Kidney epithelial cell (primary cell): ENCODE data around the gene TMEM169. TPM values are rescaled to one million over a fixed set of nuclear protein-coding genes. Genes with fewer than 3 reads are reported as not detected.
A peak's percentile ranks its signal among the peaks of the same experiment; 100 is the strongest.
"Not testable (repeated sequence)": the region's sequence is repeated elsewhere in the genome, so short reads cannot be mapped to it uniquely, and the experiment has no call there.

Experiments
- DNase-seq: peaks from one replicate; pipeline ENCODE4 v3.0.0-alpha.2; 2010; ENCODE audit warnings: low read depth
- H3K27me3 ChIP-seq: 2 replicates; pipeline ENCODE4 v1.6.0; 2011; ENCODE audit warnings: low read length; ENCODE audit not compliant: control insufficient read depth, insufficient read depth
- H3K36me3 ChIP-seq: 2 replicates; pipeline ENCODE4 v1.5.1; 2011; ENCODE audit warnings: low read length; ENCODE audit not compliant: control insufficient read depth, insufficient read depth
- H3K4me3 ChIP-seq: 2 replicates; pipeline ENCODE4 v1.5.1; 2011; ENCODE audit warnings: low read depth, mild to moderate bottlenecking, control low read depth, low read length
- total RNA-seq: library from RNA; depleted of rRNA; stranded (reverse); fragments of >200 nt; gene quantifications from 2 replicates; pipeline ENCODE4 v1.2.3, GENCODE V29; 2015
- TF ChIP-seq, protein P1 (sequence below): IDR thresholded peaks from 2 replicates; pipeline ENCODE4 v1.5.1; 2011; ENCODE audit warnings: mild to moderate bottlenecking, moderate library complexity, low read length, control low read depth, inconsistent platforms; ENCODE audit not compliant: insufficient read depth, poor library complexity, severe bottlenecking

Gene TMEM169
- total RNA-seq, 1 donor from 2014 or later = 4.6 TPM

DNA sequence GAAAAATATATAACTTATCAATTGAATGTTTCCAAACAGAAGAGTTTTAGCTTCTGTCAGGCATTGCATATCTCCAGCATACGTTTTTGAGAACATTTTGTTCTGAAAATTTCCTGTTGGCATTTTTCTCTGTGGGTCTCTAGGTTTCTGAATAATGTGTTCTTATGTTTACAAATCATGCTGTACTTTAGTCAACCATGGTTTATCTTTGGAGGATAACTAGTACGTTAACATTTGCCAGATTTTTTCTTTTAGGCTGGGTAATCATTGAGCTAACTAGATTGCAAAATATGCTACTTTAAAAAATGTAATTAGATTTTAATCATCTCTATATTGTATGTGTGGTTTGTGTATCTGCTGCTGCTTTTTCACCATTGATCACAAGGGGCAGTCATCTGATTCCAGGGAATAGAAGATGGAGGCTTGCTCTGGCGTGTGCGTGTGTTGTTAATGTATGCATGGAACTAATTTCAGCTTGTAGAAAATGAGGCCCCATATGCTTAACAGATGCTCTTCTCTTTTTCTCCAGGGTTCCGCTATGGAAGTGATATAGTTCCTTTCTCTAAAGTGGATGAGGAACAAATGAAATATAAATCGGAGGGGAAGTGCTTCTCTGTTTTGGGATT lies 48.7 kb downstream of the TMEM169 start:
- DNase-seq = no peak
- no peaks in the 10 kb centered on the region for H3K27me3 ChIP-seq
- no peak overlapping the region for H3K4me3 ChIP-seq
- TF ChIP-seq, protein P1, sequence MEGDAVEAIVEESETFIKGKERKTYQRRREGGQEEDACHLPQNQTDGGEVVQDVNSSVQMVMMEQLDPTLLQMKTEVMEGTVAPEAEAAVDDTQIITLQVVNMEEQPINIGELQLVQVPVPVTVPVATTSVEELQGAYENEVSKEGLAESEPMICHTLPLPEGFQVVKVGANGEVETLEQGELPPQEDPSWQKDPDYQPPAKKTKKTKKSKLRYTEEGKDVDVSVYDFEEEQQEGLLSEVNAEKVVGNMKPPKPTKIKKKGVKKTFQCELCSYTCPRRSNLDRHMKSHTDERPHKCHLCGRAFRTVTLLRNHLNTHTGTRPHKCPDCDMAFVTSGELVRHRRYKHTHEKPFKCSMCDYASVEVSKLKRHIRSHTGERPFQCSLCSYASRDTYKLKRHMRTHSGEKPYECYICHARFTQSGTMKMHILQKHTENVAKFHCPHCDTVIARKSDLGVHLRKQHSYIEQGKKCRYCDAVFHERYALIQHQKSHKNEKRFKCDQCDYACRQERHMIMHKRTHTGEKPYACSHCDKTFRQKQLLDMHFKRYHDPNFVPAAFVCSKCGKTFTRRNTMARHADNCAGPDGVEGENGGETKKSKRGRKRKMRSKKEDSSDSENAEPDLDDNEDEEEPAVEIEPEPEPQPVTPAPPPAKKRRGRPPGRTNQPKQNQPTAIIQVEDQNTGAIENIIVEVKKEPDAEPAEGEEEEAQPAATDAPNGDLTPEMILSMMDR = no peak
- peaks cover 4% of the 10 kb centered on the region for H3K36me3 ChIP-seq

DNA sequence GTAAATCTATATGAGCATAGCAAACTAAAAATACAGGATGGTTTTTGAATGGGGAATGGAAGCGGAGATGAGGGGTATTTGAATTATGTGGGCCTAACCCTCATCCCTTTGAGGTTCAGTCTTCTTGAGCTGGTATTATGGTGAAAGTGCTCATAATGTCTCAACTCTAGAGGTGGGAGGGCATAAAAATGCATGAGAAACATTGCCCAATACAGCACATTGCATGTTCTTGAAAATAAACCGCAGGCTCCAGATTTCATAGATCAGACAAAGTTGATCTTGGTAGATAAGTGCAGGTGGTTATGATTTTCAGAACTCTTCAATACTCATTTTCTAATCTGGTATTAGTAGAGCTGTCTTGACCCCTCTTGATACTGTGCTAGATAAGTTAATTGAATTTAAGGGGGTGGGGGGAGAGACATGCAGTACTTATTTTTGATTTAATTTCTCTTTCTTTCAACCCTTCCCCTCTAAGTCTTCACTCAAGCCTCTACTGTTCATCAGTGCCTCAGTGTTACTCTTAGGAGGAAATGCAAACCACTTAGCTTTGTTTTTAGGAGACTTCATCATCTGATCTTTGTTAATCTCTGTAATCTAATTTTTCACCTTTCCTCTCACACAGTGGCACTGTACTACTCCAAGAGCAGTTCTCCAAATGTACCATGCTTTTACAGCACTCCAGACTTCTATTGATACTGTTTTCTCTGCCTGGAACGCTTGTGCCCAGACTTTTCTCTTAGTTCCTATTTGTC lies 49.6 kb downstream of the TMEM169 start:
- TF ChIP-seq, protein P1 = no peak
- Histone ChIP-seq H3K27me3 (no peaks in the 10 kb centered on the region), H3K4me3 (no peak overlapping the region), H3K36me3 (peaks cover 4% of the 10 kb centered on the region)
- DNase-seq = no peak

DNA sequence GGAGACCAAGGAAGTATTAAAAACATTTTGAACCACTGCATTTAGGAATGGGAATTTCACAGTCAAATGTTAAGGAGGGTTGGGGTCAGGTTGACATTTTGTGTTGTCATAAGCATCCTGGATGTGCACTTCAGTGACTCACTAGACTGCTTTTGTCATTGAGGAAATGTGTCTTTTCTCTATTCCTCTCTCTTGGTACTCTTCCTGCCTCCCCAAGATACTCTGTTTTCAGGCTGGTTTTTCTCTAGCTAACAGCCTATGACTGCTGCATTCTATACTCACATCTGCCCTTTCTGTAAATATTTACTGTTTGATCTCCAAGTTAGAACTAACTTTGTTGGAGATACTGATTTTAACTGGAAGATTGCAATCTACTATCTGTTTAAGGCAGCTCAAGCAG lies 50.9 kb downstream of the TMEM169 start:
- H3K27me3 ChIP-seq = no peaks in the 10 kb centered on the region
- DNase-seq = no peak
- peaks cover 4% of the 10 kb centered on the region for H3K36me3 ChIP-seq
- TF ChIP-seq, protein P1 = no peak
- no peak overlapping the region for H3K4me3 ChIP-seq

DNA sequence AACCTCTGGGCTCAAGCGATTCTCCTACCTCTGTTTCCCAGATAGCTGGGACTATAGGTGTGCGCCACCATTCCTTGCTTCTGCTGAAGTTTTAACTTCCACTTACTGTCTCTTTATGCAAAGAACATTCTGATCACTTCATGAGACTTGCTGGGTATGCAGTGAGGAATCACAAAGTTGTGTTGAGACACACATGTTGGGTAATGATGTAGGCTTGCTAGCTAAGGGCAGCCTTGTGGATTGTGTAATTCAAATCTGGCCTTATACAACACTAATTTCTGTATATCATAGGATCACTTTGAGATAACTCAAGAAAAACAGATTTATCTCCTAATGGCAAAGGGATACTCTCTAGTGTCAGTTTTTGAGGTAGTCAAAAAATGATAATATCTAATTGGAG lies 51.7 kb downstream of the TMEM169 start:
- Histone ChIP-seq H3K4me3 (no peak overlapping the region), H3K27me3 (no peaks in the 10 kb centered on the region), H3K36me3 (peaks cover 6% of the 10 kb centered on the region)
- TF ChIP-seq, protein P1 = no peak
- DNase-seq = no peak

DNA sequence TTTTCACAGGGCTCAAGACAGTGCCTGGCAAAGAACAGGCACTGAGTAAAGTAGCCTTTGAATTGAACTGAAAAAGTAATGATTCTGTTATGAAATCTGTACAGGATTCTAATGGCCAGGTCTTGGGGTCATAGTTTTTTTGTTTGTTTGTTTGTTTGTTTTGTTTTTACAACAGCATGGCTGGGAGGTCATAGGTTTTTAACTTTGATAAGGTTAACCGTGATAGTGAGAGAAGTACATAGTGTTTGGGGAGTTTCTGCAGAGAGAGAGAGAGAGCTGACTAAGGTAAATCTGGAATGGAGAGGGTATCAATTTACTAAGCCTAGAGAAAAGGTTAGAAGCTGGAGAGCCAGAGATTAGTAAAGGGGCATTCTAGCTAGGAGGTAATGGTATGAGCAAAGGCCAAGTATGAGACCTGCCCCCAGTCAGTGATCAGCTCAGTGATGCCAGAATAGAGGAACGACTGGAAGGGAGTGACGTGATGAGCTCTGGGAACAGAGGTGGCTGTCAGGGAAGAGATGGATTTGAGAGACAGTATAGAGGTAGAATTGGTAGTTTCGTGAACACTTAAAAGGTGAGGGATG lies 53.3 kb downstream of the TMEM169 start:
- Histone ChIP-seq H3K27me3 (no peaks in the 10 kb centered on the region), H3K4me3 (no peak overlapping the region), H3K36me3 (peaks cover 6% of the 10 kb centered on the region)
- DNase-seq = no peak
- TF ChIP-seq, protein P1 = no peak

DNA sequence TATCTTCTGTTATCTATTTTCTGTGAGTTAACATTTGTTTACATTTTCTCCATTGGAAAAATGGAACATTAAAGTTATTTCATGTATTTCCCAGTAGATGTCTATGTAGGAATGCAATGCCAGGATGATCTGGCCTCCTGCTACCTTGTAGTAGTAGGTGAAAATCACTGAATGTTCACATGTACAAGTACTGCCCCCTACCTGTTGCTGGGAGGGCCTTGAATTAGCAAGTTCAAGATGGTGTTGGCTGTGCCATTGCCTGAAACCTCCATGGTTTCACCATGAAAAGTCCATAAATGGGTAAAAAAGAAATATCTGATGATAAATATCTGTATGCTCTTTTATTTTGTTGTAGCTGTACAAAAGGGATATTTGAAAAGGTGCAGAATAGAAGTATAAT lies 58.2 kb downstream of the TMEM169 start:
- Histone ChIP-seq H3K4me3 (no peak overlapping the region), H3K36me3 (peaks cover 3% of the 10 kb centered on the region), H3K27me3 (no peaks in the 10 kb centered on the region)
- TF ChIP-seq, protein P1 = peak; percentile 42
- DNase-seq = no peak

DNA sequence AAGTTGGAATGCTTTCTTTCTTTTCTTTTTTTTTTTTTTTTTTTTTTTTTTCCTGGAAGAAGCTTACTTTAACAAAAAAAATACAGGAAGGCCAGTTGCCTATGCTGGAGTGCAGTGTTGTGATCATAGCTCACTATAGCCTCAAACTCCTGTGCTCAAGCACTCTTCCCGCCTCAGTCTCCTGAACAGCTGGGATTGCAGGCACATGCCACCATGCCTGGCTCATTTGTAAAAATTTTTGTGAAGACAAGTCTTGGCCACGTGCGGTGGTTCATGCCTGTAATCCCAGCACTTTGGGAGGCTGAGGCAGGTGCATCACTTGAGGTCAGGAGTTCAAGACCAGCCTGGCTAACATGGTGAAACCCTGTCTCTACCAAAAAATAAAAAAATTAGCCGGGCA lies 59.8 kb downstream of the TMEM169 start:
- not testable (repeated sequence) for H3K36me3 ChIP-seq, DNase-seq, H3K27me3 ChIP-seq, H3K4me3 ChIP-seq
